Neutrophil (primary cell): ENCODE measurements around the gene BOLA1.

Experiments used
- H3K27ac ChIP-seq: fragments of 200-600 bp; sonication (generic); 2 replicates; pipeline ENCODE4 v1.5.1; 2016; ENCODE audit warnings: mild to moderate bottlenecking, moderate library complexity
- H3K27me3 ChIP-seq: fragments of 200-600 bp; sonication (generic); 2 replicates; pipeline ENCODE4 v1.6.0; 2016; ENCODE audit warnings: mild to moderate bottlenecking
- H3K36me3 ChIP-seq: fragments of 200-600 bp; sonication (generic); 2 replicates; pipeline ENCODE4 v1.5.1; 2017
- H3K4me1 ChIP-seq, 2 experiments: fragments of 200-600 bp in 1 of 2; sonication (generic) in 1 of 2; 1 replicate in 1 of 2; 2 replicates in 1 of 2; pipeline versions ENCODE4 v1.5.1 to v1.6.1; 2013 to 2016; ENCODE audit warnings: low read depth in 1 of 2, low read length in 1 of 2, mild to moderate bottlenecking in 1 of 2, moderate library complexity in 1 of 2; ENCODE audit not compliant: control insufficient read depth in 1 of 2, insufficient read depth in 1 of 2
- H3K4me3 ChIP-seq, 2 experiments: fragments of 200-600 bp in 1 of 2; sonication (generic) in 1 of 2; 1 replicate in 1 of 2; 2 replicates in 1 of 2; pipeline ENCODE4 v1.5.1; 2013 to 2016; ENCODE audit warnings: low read depth in 1 of 2, low read length in 1 of 2, mild to moderate bottlenecking in 1 of 2, moderate library complexity in 1 of 2
- H3K9me3 ChIP-seq: fragments of 200-600 bp; sonication (generic); 2 replicates; pipeline ENCODE4 v1.5.1; 2016
- CTCF ChIP-seq: fragments of 200-600 bp; sonication (generic); IDR thresholded peaks from 2 replicates; pipeline ENCODE4 v1.5.1; 2016; ENCODE audit warnings: antibody characterized with exemption

The BOLA1 gene

GRCh38 chr1:149942885-149943284, 43.5 kb downstream of the BOLA1 start:
- no peaks in the 10 kb centered on the region for H3K4me1 ChIP-seq
- peaks cover 41% of the 10 kb centered on the region for H3K27me3 ChIP-seq
- H3K4me3 ChIP-seq: no peak overlapping the region
- no peak overlapping the region for H3K27ac ChIP-seq
- no peak for TF ChIP-seq CTCF
- no peaks in the 10 kb centered on the region for H3K36me3 ChIP-seq
- H3K9me3 ChIP-seq: no peaks in the 10 kb centered on the region

- no peaks in the 10 kb centered on the region for H3K4me1 ChIP-seq
- H3K36me3 ChIP-seq: no peaks in the 10 kb centered on the region
- no peaks in the 10 kb centered on the region for H3K9me3 ChIP-seq
- no peak overlapping the region for H3K27ac ChIP-seq
- no peak for TF ChIP-seq CTCF
- peaks cover 47% of the 10 kb centered on the region for H3K27me3 ChIP-seq
- no peak overlapping the region for H3K4me3 ChIP-seq
These were observed 45.8 kb downstream of the BOLA1 start for GRCh38 chr1:149945206-149945605.

GRCh38 chr1:149949911-149950310, 50.5 kb downstream of the BOLA1 start:
- Histone ChIP-seq H3K27ac (no peak overlapping the region), H3K9me3 (no peaks in the 10 kb centered on the region), H3K36me3 (no peaks in the 10 kb centered on the region), H3K4me3 (no peak overlapping the region), H3K4me1 (no peaks in the 10 kb centered on the region), H3K27me3 (peaks cover 28% of the 10 kb centered on the region)
- TF ChIP-seq CTCF: no peak
